OCI-LY1 (cell line): ENCODE data around the gene SGTB.

Experiments used
- H2AFZ ChIP-seq: fragments of 200-600 bp; sonication (generic), shearing (Covaris generic); 2 replicates; pipeline ENCODE4 v1.6.0; 2014; ENCODE audit warnings: antibody characterized with exemption, mild to moderate bottlenecking, low read length
- H3F3A ChIP-seq: fragments of 200-600 bp; sonication (generic), shearing (Covaris generic); 2 replicates; pipeline ENCODE4 v1.6.0; 2014; ENCODE audit warnings: mild to moderate bottlenecking, antibody characterized with exemption, low read length, moderate library complexity; ENCODE audit not compliant: insufficient read depth
- H3K27ac ChIP-seq: fragments of 200-600 bp; sonication (generic); 2 replicates; pipeline ENCODE4 v1.5.1; 2014; ENCODE audit warnings: low read length, mixed run types, mild to moderate bottlenecking, low read depth; ENCODE audit not compliant: poor library complexity, severe bottlenecking
- H3K27me3 ChIP-seq: fragments of 200-600 bp; sonication (generic); 2 replicates; pipeline ENCODE4 v1.6.0; 2014; ENCODE audit warnings: antibody characterized with exemption, mild to moderate bottlenecking, low read length, moderate library complexity; ENCODE audit not compliant: insufficient read depth
- H3K36me3 ChIP-seq: fragments of 200-600 bp; sonication (generic); 2 replicates; pipeline ENCODE4 v1.6.1; 2014; ENCODE audit warnings: mild to moderate bottlenecking, antibody characterized with exemption, low read length, moderate library complexity, mixed read lengths; ENCODE audit not compliant: insufficient read depth
- H3K4me1 ChIP-seq: fragments of 200-600 bp; sonication (generic); 2 replicates; pipeline ENCODE4 v1.5.1; 2014; ENCODE audit warnings: mild to moderate bottlenecking, low read length, moderate library complexity; ENCODE audit not compliant: insufficient read depth, severe bottlenecking
- H3K4me2 ChIP-seq: fragments of 200-600 bp; sonication (generic), shearing (Covaris generic); 2 replicates; pipeline ENCODE4 v1.6.1; 2014; ENCODE audit warnings: low read length
- H3K4me3 ChIP-seq: fragments of 200-600 bp; sonication (generic); 2 replicates; pipeline ENCODE4 v1.5.1; 2014; ENCODE audit warnings: low read length, low read depth, mild to moderate bottlenecking, mixed read lengths; ENCODE audit not compliant: poor library complexity, severe bottlenecking
- H3K79me2 ChIP-seq: fragments of 200-600 bp; shearing (Covaris generic); 2 replicates; pipeline ENCODE4 v1.6.1; 2016; ENCODE audit warnings: mixed run types, low read length, mixed read lengths; ENCODE audit not compliant: insufficient read depth
- H3K9ac ChIP-seq: fragments of 200-600 bp; sonication (generic), shearing (Covaris generic); 2 replicates; pipeline ENCODE4 v1.6.1; 2014; ENCODE audit warnings: mild to moderate bottlenecking, low read length, mixed read lengths
- H3K9me2 ChIP-seq: fragments of 200-600 bp; sonication (generic), shearing (Covaris generic); 2 replicates; pipeline ENCODE4 v1.6.1; 2014; ENCODE audit warnings: low read depth, mild to moderate bottlenecking, low read length, mixed read lengths
- H3K9me3 ChIP-seq: fragments of 200-600 bp; shearing (Covaris generic); 2 replicates; pipeline ENCODE4 v1.6.1; 2014; ENCODE audit warnings: low read length, mixed read lengths
- H4K20me1 ChIP-seq: fragments of 200-600 bp; sonication (generic), shearing (Covaris generic); 2 replicates; pipeline ENCODE4 v1.6.0; 2016; ENCODE audit warnings: mild to moderate bottlenecking, low read length; ENCODE audit not compliant: insufficient read depth
- CTCF ChIP-seq: fragments of 200-600 bp; sonication (generic), shearing (Covaris generic); IDR thresholded peaks from 2 replicates; pipeline ENCODE4 v1.5.1; 2017; ENCODE audit warnings: mild to moderate bottlenecking, antibody characterized with exemption, low read length, moderate library complexity, mixed read lengths
- EZH2 ChIP-seq: fragments of 200-600 bp; sonication (generic), shearing (Covaris generic); IDR thresholded peaks from 2 replicates; pipeline ENCODE4 v1.8.0; 2017; ENCODE audit warnings: borderline replicate concordance, mixed run types, mild to moderate bottlenecking, antibody characterized with exemption, low read length, moderate library complexity, mixed read lengths

SGTB gene

GRCh38 chr5:65702036-65702435 lies 19.9 kb downstream of the SGTB start:
- Histone ChIP-seq H3K4me2 (no peak overlapping the region), H3K79me2 (no peaks in the 10 kb centered on the region), H3K36me3 (peaks cover 25% of the 10 kb centered on the region), H3K9me2 (no peaks in the 10 kb centered on the region), H4K20me1 (no peaks in the 10 kb centered on the region), H3K4me3 (no peak overlapping the region), H3K4me1 (no peaks in the 10 kb centered on the region), H3F3A (no peaks in the 10 kb centered on the region), H3K9ac (no peak overlapping the region), H3K9me3 (no peaks in the 10 kb centered on the region), H3K27ac (no peak overlapping the region), H2AFZ (no peak overlapping the region), H3K27me3 (no peaks in the 10 kb centered on the region)
- no peak for TF ChIP-seq EZH2
- TF ChIP-seq CTCF, result no peak

- H3F3A ChIP-seq, result no peaks in the 10 kb centered on the region
- H2AFZ ChIP-seq, result no peak overlapping the region
- no peak overlapping the region for H3K4me3 ChIP-seq
- H3K9me2 ChIP-seq, result no peaks in the 10 kb centered on the region
- no peaks in the 10 kb centered on the region for H4K20me1 ChIP-seq
- no peak overlapping the region for H3K27ac ChIP-seq
- no peaks in the 10 kb centered on the region for H3K9me3 ChIP-seq
- H3K9ac ChIP-seq, result no peak overlapping the region
- no peaks in the 10 kb centered on the region for H3K79me2 ChIP-seq
- no peak overlapping the region for H3K4me2 ChIP-seq
- H3K27me3 ChIP-seq, result no peaks in the 10 kb centered on the region
- H3K36me3 ChIP-seq, result peaks cover 25% of the 10 kb centered on the region
- TF ChIP-seq EZH2, result no peak
- no peak for TF ChIP-seq CTCF
- H3K4me1 ChIP-seq, result peaks cover 12% of the 10 kb centered on the region
Observed at GRCh38 chr5:65699338-65699737, 22.6 kb downstream of the SGTB start.

GRCh38 chr5:65696892-65697291 lies 25.0 kb downstream of the SGTB start:
- no peaks in the 10 kb centered on the region for H3F3A ChIP-seq
- H4K20me1 ChIP-seq, result no peaks in the 10 kb centered on the region
- H3K9me2 ChIP-seq, result no peaks in the 10 kb centered on the region
- H3K79me2 ChIP-seq, result no peaks in the 10 kb centered on the region
- peaks cover 23% of the 10 kb centered on the region for H3K36me3 ChIP-seq
- H3K9me3 ChIP-seq, result no peaks in the 10 kb centered on the region
- no peak overlapping the region for H3K4me3 ChIP-seq
- H3K4me1 ChIP-seq, result peaks cover 12% of the 10 kb centered on the region
- no peak overlapping the region for H2AFZ ChIP-seq
- no peak overlapping the region for H3K9ac ChIP-seq
- TF ChIP-seq CTCF (no peak), EZH2 (no peak)
- H3K27ac ChIP-seq, result no peak overlapping the region
- H3K4me2 ChIP-seq, result no peak overlapping the region
- H3K27me3 ChIP-seq, result no peaks in the 10 kb centered on the region
